HEK293 (cell line): Measurements from ENCODE around the gene BCL7A.

Experiments
- EGR2 ChIP-seq: fragments of 450-650 bp; formaldehyde crosslinking; IDR thresholded peaks from 2 replicates; pipeline ENCODE4 v1.5.1; 2016; ENCODE audit warnings: low read depth, missing biosample characterization, missing genetic modification characterization
- KLF8 ChIP-seq: fragments of 450-650 bp; formaldehyde crosslinking; IDR thresholded peaks from 2 replicates; pipeline ENCODE4 v1.5.1; 2016; ENCODE audit warnings: missing biosample characterization, missing genetic modification characterization
- OSR2 ChIP-seq: fragments of 450-650 bp; formaldehyde crosslinking; IDR thresholded peaks from 2 replicates; pipeline ENCODE4 v1.5.1; 2016; ENCODE audit warnings: missing biosample characterization, missing genetic modification characterization
- SP7 ChIP-seq: fragments of 450-650 bp; formaldehyde crosslinking; IDR thresholded peaks from 2 replicates; pipeline ENCODE4 v1.5.1; 2016; ENCODE audit warnings: missing biosample characterization, missing genetic modification characterization
- YY2 ChIP-seq: fragments of 450-650 bp; formaldehyde crosslinking; IDR thresholded peaks from 2 replicates; pipeline ENCODE4 v1.5.1; 2016; ENCODE audit warnings: missing biosample characterization, missing genetic modification characterization
- ZBTB17 ChIP-seq: fragments of 450-650 bp; formaldehyde crosslinking; IDR thresholded peaks from 2 replicates; pipeline ENCODE4 v1.5.1; 2016; ENCODE audit warnings: missing biosample characterization, missing genetic modification characterization
- ZBTB7A ChIP-seq: fragments of 450-650 bp; formaldehyde crosslinking; IDR thresholded peaks from 2 replicates; pipeline ENCODE4 v1.5.1; 2016; ENCODE audit warnings: low read depth, missing biosample characterization, missing genetic modification characterization
- ZFP69B ChIP-seq: fragments of 450-650 bp; formaldehyde crosslinking; IDR thresholded peaks from 2 replicates; pipeline ENCODE4 v1.5.1; 2016; ENCODE audit warnings: missing biosample characterization, missing genetic modification characterization
- ZNF169 ChIP-seq: fragments of 450-650 bp; formaldehyde crosslinking; IDR thresholded peaks from 2 replicates; pipeline ENCODE4 v1.5.1; 2016; ENCODE audit warnings: missing biosample characterization, missing genetic modification characterization
- ZNF175 ChIP-seq: fragments of 450-650 bp; formaldehyde crosslinking; IDR thresholded peaks from 2 replicates; pipeline ENCODE4 v1.5.1; 2016; ENCODE audit warnings: missing biosample characterization, missing genetic modification characterization
- ZNF223 ChIP-seq: fragments of 450-650 bp; formaldehyde crosslinking; IDR thresholded peaks from 2 replicates; pipeline ENCODE4 v1.5.1; 2016; ENCODE audit warnings: missing biosample characterization, missing genetic modification characterization
- ZNF23 ChIP-seq: fragments of 450-650 bp; formaldehyde crosslinking; IDR thresholded peaks from 2 replicates; pipeline ENCODE4 v1.5.1; 2016; ENCODE audit warnings: missing biosample characterization, missing genetic modification characterization, borderline replicate concordance
- ZNF48 ChIP-seq: fragments of 450-650 bp; formaldehyde crosslinking; IDR thresholded peaks from 2 replicates; pipeline ENCODE4 v1.5.1; 2016; ENCODE audit warnings: missing biosample characterization, missing genetic modification characterization
- ZNF585B ChIP-seq: fragments of 450-650 bp; formaldehyde crosslinking; IDR thresholded peaks from 2 replicates; pipeline ENCODE4 v1.5.1; 2016; ENCODE audit warnings: missing biosample characterization, missing genetic modification characterization
- ZNF600 ChIP-seq: fragments of 450-650 bp; formaldehyde crosslinking; IDR thresholded peaks from 2 replicates; pipeline ENCODE4 v1.5.1; 2016; ENCODE audit warnings: missing biosample characterization, missing genetic modification characterization
- TF ChIP-seq, protein P1 (sequence below): fragments of 450-650 bp; formaldehyde crosslinking; IDR thresholded peaks from 2 replicates; pipeline ENCODE4 v1.5.1; 2016; ENCODE audit warnings: missing biosample characterization, missing genetic modification characterization, borderline replicate concordance
- TF ChIP-seq, protein P2 (sequence below): fragments of 450-650 bp; formaldehyde crosslinking; IDR thresholded peaks from 2 replicates; pipeline ENCODE4 v1.5.1; 2016; ENCODE audit warnings: missing biosample characterization, missing genetic modification characterization
- TF ChIP-seq, protein P3 (sequence below): fragments of 450-650 bp; formaldehyde crosslinking; IDR thresholded peaks from 2 replicates; pipeline ENCODE4 v1.5.0; 2017; ENCODE audit warnings: missing biosample characterization, missing genetic modification characterization, borderline replicate concordance
- TF ChIP-seq, protein P4 (sequence below): fragments of 450-650 bp; IDR thresholded peaks from 2 replicates; pipeline ENCODE4 v1.5.1; 2018; ENCODE audit warnings: missing biosample characterization, missing genetic modification characterization
- TF ChIP-seq, protein P5 (sequence below): fragments of 450-650 bp; formaldehyde crosslinking; IDR thresholded peaks from 2 replicates; pipeline ENCODE4 v1.5.1; 2017; ENCODE audit warnings: missing biosample characterization, missing genetic modification characterization
- TF ChIP-seq, protein P6 (sequence below): fragments of 450-650 bp; formaldehyde crosslinking; IDR thresholded peaks from 2 replicates; pipeline ENCODE4 v1.5.1; 2016; ENCODE audit warnings: missing biosample characterization, missing genetic modification characterization
- TF ChIP-seq, protein P7 (sequence below): fragments of 450-650 bp; formaldehyde crosslinking; IDR thresholded peaks from 2 replicates; pipeline ENCODE4 v1.5.1; 2016; ENCODE audit warnings: missing biosample characterization, missing genetic modification characterization, borderline replicate concordance

The BCL7A gene

DNA sequence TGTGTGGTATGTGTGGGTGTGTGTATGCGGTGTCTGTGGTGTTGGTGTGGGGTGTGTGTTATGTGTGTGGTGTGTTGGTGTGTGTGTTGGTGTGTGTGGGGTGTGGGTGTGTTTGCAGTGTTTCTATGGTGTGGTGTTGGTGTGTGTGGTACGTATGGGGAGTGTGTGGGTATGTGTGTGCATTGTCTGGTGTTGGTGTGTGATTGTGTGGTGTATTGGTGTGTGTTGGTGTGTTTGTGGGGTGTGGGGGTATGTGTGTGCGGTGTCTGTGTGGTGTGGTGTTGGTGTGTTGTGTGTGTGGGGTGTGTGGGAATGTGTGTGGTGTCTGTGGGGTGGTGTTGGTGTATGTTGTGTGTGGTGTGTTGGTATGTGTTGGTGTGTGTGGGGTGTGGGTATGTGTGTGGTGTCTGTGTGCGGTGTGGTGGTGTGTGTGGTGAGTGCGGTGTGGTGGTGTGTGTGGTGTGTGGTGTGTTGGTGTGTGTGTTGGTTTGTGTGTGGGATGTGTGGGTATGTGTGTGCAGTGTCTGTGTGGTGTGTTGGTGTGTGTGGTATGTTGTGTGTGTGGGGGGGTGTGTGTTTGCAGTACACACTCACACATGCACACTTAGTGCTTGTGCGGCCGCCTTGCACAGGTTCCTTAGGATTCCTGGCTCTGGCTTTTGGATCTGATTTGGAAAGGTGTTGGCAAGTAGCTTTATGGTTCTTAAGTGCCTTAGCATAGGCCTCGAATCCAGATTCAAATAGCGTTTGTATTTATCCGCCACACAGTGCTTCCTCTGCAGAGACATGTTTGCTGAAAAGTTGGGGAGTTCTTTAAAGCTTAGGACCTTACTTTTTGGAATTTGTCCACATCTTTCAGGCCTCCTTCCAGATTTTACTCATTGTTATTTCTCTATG, 73.3 kb downstream of the BCL7A start (continued):
- TF ChIP-seq, protein P1, sequence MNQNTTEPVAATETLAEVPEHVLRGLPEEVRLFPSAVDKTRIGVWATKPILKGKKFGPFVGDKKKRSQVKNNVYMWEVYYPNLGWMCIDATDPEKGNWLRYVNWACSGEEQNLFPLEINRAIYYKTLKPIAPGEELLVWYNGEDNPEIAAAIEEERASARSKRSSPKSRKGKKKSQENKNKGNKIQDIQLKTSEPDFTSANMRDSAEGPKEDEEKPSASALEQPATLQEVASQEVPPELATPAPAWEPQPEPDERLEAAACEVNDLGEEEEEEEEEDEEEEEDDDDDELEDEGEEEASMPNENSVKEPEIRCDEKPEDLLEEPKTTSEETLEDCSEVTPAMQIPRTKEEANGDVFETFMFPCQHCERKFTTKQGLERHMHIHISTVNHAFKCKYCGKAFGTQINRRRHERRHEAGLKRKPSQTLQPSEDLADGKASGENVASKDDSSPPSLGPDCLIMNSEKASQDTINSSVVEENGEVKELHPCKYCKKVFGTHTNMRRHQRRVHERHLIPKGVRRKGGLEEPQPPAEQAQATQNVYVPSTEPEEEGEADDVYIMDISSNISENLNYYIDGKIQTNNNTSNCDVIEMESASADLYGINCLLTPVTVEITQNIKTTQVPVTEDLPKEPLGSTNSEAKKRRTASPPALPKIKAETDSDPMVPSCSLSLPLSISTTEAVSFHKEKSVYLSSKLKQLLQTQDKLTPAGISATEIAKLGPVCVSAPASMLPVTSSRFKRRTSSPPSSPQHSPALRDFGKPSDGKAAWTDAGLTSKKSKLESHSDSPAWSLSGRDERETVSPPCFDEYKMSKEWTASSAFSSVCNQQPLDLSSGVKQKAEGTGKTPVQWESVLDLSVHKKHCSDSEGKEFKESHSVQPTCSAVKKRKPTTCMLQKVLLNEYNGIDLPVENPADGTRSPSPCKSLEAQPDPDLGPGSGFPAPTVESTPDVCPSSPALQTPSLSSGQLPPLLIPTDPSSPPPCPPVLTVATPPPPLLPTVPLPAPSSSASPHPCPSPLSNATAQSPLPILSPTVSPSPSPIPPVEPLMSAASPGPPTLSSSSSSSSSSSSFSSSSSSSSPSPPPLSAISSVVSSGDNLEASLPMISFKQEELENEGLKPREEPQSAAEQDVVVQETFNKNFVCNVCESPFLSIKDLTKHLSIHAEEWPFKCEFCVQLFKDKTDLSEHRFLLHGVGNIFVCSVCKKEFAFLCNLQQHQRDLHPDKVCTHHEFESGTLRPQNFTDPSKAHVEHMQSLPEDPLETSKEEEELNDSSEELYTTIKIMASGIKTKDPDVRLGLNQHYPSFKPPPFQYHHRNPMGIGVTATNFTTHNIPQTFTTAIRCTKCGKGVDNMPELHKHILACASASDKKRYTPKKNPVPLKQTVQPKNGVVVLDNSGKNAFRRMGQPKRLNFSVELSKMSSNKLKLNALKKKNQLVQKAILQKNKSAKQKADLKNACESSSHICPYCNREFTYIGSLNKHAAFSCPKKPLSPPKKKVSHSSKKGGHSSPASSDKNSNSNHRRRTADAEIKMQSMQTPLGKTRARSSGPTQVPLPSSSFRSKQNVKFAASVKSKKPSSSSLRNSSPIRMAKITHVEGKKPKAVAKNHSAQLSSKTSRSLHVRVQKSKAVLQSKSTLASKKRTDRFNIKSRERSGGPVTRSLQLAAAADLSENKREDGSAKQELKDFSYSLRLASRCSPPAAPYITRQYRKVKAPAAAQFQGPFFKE: no peak
- peak; percentile 42; the same call in 1 of the 2 replicates for TF ChIP-seq KLF8 (tag by site-specific recombination)
- peak; percentile 66; the same call in 1 of the 2 replicates for TF ChIP-seq ZNF169 (tag by site-specific recombination)
- TF ChIP-seq ZFP69B: 0 out of 2 replicates have a peak, but pooled peaks have one; percentile 49
- peak; percentile 17; the same call in 1 of the 2 replicates for TF ChIP-seq SP7 (tag by site-specific recombination)
- TF ChIP-seq, protein P2, sequence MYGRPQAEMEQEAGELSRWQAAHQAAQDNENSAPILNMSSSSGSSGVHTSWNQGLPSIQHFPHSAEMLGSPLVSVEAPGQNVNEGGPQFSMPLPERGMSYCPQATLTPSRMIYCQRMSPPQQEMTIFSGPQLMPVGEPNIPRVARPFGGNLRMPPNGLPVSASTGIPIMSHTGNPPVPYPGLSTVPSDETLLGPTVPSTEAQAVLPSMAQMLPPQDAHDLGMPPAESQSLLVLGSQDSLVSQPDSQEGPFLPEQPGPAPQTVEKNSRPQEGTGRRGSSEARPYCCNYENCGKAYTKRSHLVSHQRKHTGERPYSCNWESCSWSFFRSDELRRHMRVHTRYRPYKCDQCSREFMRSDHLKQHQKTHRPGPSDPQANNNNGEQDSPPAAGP: no peak
- peak; percentile 75; the same call in 1 of the 2 replicates for TF ChIP-seq ZNF175 (tag by site-specific recombination)
- TF ChIP-seq ZNF23 (tag by site-specific recombination): 0 out of 2 replicates have a peak, but pooled peaks have one; percentile 19
- TF ChIP-seq, protein P3, sequence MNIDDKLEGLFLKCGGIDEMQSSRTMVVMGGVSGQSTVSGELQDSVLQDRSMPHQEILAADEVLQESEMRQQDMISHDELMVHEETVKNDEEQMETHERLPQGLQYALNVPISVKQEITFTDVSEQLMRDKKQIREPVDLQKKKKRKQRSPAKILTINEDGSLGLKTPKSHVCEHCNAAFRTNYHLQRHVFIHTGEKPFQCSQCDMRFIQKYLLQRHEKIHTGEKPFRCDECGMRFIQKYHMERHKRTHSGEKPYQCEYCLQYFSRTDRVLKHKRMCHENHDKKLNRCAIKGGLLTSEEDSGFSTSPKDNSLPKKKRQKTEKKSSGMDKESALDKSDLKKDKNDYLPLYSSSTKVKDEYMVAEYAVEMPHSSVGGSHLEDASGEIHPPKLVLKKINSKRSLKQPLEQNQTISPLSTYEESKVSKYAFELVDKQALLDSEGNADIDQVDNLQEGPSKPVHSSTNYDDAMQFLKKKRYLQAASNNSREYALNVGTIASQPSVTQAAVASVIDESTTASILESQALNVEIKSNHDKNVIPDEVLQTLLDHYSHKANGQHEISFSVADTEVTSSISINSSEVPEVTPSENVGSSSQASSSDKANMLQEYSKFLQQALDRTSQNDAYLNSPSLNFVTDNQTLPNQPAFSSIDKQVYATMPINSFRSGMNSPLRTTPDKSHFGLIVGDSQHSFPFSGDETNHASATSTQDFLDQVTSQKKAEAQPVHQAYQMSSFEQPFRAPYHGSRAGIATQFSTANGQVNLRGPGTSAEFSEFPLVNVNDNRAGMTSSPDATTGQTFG: peak; percentile 81; the same call in 1 of the 2 replicates
- TF ChIP-seq ZNF223 (tag by site-specific recombination): no peak
- no peak for TF ChIP-seq OSR2 (tag by site-specific recombination)
- TF ChIP-seq, protein P4, sequence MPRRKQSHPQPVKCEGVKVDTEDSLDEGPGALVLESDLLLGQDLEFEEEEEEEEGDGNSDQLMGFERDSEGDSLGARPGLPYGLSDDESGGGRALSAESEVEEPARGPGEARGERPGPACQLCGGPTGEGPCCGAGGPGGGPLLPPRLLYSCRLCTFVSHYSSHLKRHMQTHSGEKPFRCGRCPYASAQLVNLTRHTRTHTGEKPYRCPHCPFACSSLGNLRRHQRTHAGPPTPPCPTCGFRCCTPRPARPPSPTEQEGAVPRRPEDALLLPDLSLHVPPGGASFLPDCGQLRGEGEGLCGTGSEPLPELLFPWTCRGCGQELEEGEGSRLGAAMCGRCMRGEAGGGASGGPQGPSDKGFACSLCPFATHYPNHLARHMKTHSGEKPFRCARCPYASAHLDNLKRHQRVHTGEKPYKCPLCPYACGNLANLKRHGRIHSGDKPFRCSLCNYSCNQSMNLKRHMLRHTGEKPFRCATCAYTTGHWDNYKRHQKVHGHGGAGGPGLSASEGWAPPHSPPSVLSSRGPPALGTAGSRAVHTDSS (tag by site-specific recombination): no peak
- no peak for TF ChIP-seq ZNF48 (tag by site-specific recombination)
- TF ChIP-seq ZBTB7A (tag by site-specific recombination): no peak
- peak; percentile 93 for TF ChIP-seq ZNF600
- TF ChIP-seq YY2 (tag by site-specific recombination): peak; percentile 59; the same call in 1 of the 2 replicates
- peak; percentile 53 for TF ChIP-seq ZBTB17 (tag by site-specific recombination)
- TF ChIP-seq, protein P5, sequence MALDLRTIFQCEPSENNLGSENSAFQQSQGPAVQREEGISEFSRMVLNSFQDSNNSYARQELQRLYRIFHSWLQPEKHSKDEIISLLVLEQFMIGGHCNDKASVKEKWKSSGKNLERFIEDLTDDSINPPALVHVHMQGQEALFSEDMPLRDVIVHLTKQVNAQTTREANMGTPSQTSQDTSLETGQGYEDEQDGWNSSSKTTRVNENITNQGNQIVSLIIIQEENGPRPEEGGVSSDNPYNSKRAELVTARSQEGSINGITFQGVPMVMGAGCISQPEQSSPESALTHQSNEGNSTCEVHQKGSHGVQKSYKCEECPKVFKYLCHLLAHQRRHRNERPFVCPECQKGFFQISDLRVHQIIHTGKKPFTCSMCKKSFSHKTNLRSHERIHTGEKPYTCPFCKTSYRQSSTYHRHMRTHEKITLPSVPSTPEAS: peak; percentile 58
- TF ChIP-seq, protein P6, sequence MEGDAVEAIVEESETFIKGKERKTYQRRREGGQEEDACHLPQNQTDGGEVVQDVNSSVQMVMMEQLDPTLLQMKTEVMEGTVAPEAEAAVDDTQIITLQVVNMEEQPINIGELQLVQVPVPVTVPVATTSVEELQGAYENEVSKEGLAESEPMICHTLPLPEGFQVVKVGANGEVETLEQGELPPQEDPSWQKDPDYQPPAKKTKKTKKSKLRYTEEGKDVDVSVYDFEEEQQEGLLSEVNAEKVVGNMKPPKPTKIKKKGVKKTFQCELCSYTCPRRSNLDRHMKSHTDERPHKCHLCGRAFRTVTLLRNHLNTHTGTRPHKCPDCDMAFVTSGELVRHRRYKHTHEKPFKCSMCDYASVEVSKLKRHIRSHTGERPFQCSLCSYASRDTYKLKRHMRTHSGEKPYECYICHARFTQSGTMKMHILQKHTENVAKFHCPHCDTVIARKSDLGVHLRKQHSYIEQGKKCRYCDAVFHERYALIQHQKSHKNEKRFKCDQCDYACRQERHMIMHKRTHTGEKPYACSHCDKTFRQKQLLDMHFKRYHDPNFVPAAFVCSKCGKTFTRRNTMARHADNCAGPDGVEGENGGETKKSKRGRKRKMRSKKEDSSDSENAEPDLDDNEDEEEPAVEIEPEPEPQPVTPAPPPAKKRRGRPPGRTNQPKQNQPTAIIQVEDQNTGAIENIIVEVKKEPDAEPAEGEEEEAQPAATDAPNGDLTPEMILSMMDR (tag by site-specific recombination): no peak
- TF ChIP-seq EGR2 (tag by site-specific recombination): peak; percentile 88
- TF ChIP-seq ZNF585B (tag by site-specific recombination): no peak
- TF ChIP-seq, protein P7, sequence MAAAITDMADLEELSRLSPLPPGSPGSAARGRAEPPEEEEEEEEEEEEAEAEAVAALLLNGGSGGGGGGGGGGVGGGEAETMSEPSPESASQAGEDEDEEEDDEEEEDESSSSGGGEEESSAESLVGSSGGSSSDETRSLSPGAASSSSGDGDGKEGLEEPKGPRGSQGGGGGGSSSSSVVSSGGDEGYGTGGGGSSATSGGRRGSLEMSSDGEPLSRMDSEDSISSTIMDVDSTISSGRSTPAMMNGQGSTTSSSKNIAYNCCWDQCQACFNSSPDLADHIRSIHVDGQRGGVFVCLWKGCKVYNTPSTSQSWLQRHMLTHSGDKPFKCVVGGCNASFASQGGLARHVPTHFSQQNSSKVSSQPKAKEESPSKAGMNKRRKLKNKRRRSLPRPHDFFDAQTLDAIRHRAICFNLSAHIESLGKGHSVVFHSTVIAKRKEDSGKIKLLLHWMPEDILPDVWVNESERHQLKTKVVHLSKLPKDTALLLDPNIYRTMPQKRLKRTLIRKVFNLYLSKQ (tag by site-specific recombination): peak; percentile 26; the same call in 1 of the 2 replicates
